Measurements from ENCODE around the gene KIF16B.

GRCh38 chr20:16576219-16576618 lies 3.0 kb upstream of the KIF16B start:
- TF ChIP-seq CTCF (IDR thresholded peaks at IDR 0.05): no peak
- TF ChIP-seq POLR2A (IDR thresholded peaks at IDR 0.05): no peak
